Spinal cord (tissue), 10 donors: Measurements from ENCODE around the gene MTHFD1L. TPM values are rescaled to one million over a fixed set of nuclear protein-coding genes. Genes with fewer than 3 reads are reported as not detected.
A peak's percentile ranks its signal among the peaks of the same experiment; 100 is the strongest.

Experiments used
- DNase-seq, 6 donors: peaks; one replicate each; pipeline versions ENCODE4 v3.0.0 to v3.0.0-alpha.2; 2013 to 2015; ENCODE audit warnings: low spot score in 6 of 6, low read depth in 4 of 6
- H3K27ac ChIP-seq: one replicate; pipeline ENCODE4 v1.5.1; 2013; ENCODE audit warnings: low read depth, low read length, control low read depth
- H3K27me3 ChIP-seq: one replicate; pipeline ENCODE4 v1.6.1; 2013; ENCODE audit warnings: low read length; ENCODE audit not compliant: control insufficient read depth, insufficient read depth
- H3K36me3 ChIP-seq: one replicate; pipeline ENCODE4 v1.6.1; 2013; ENCODE audit warnings: low read length; ENCODE audit not compliant: control insufficient read depth, insufficient read depth
- H3K4me1 ChIP-seq: one replicate; pipeline ENCODE4 v1.6.1; 2013; ENCODE audit warnings: low read length; ENCODE audit not compliant: control insufficient read depth, insufficient read depth
- H3K4me3 ChIP-seq: one replicate; pipeline ENCODE4 v1.5.1; 2013; ENCODE audit warnings: low read depth, low read length, control low read depth
- H3K9me3 ChIP-seq: one replicate; pipeline ENCODE4 v1.6.1; 2013; ENCODE audit warnings: low read length; ENCODE audit not compliant: control insufficient read depth, insufficient read depth
- WGBS: methylation state at CpG from one replicate; pipeline ENCODE4 v1.1.5; 2013; ENCODE audit warnings: missing lambda C conversion rate; ENCODE audit not compliant: insufficient coverage; 5-methylcytosine and 5-hydroxymethylcytosine counted together
- polyA plus RNA-seq, 2 donors: library from polyadenylated mRNA; unstranded; fragments of 120-200 nt; gene quantifications; one replicate each; pipeline ENCODE4 v1.2.1, GENCODE V29; 2013; ENCODE audit not compliant: insufficient read length in 2 of 2
- total RNA-seq, 2 donors: library from RNA; depleted of rRNA in 1 of 2; stranded (reverse); fragments of 120-200 nt in 1 of 2; fragments of >200 nt in 1 of 2; gene quantifications; one replicate each; pipeline versions ENCODE4 v1.2.3 to v1.2.4, GENCODE V29; 2013 to 2014
- donor health status: healthy.

Gene MTHFD1L
- total and polyA plus RNA-seq, 4 donors = 15.0 to 21.6 (median 17.8) TPM

GRCh38 chr6:150925976-150926375 lies 60.5 kb downstream of the MTHFD1L start:
- peaks cover 8% of the 10 kb centered on the region for H3K36me3 ChIP-seq
- H3K9me3 ChIP-seq = no peaks in the 10 kb centered on the region
- H3K27me3 ChIP-seq = no peaks in the 10 kb centered on the region
- H3K27ac ChIP-seq = no peak overlapping the region
- H3K4me1 ChIP-seq = no peaks in the 10 kb centered on the region
- 94% methylated on average over 2 of the region's 7 CpGs for WGBS
- H3K4me3 ChIP-seq = no peak overlapping the region
- DNase-seq = no peak

- Histone ChIP-seq H3K4me3 (no peak overlapping the region), H3K4me1 (no peaks in the 10 kb centered on the region), H3K36me3 (peaks cover 5% of the 10 kb centered on the region), H3K27ac (no peak overlapping the region), H3K27me3 (no peaks in the 10 kb centered on the region), H3K9me3 (no peaks in the 10 kb centered on the region)
- WGBS = no CpG with 5 or more reads among the region's 3 CpGs
- no peak for DNase-seq
Observed at GRCh38 chr6:150928882-150929281, 63.4 kb downstream of the MTHFD1L start.

- Histone ChIP-seq H3K9me3 (no peaks in the 10 kb centered on the region), H3K27me3 (no peaks in the 10 kb centered on the region), H3K27ac (no peak overlapping the region), H3K4me1 (no peaks in the 10 kb centered on the region), H3K4me3 (no peak overlapping the region), H3K36me3 (peaks cover 3% of the 10 kb centered on the region)
- no peak for DNase-seq
- no CpG with 5 or more reads among the region's 2 CpGs for WGBS
Observed at GRCh38 chr6:150929416-150929815, 63.9 kb downstream of the MTHFD1L start.

GRCh38 chr6:150930841-150931240 lies 65.3 kb downstream of the MTHFD1L start:
- no CpG with 5 or more reads among the region's 1 CpG for WGBS
- Histone ChIP-seq H3K27me3 (no peaks in the 10 kb centered on the region), H3K4me1 (no peaks in the 10 kb centered on the region), H3K27ac (no peak overlapping the region), H3K9me3 (no peaks in the 10 kb centered on the region), H3K4me3 (no peak overlapping the region), H3K36me3 (no peaks in the 10 kb centered on the region)
- DNase-seq = no peak

GRCh38 chr6:150931405-150931804 lies 65.9 kb downstream of the MTHFD1L start:
- H3K27me3 ChIP-seq = no peaks in the 10 kb centered on the region
- no peak for DNase-seq
- no peaks in the 10 kb centered on the region for H3K9me3 ChIP-seq
- no peaks in the 10 kb centered on the region for H3K36me3 ChIP-seq
- no peaks in the 10 kb centered on the region for H3K4me1 ChIP-seq
- no CpG with 5 or more reads among the region's 1 CpG for WGBS
- no peak overlapping the region for H3K4me3 ChIP-seq
- no peak overlapping the region for H3K27ac ChIP-seq

- 100% methylated on average over 1 of the region's 3 CpGs for WGBS
- Histone ChIP-seq H3K27me3 (no peaks in the 10 kb centered on the region), H3K9me3 (no peaks in the 10 kb centered on the region), H3K4me3 (no peak overlapping the region), H3K4me1 (no peaks in the 10 kb centered on the region), H3K27ac (no peak overlapping the region), H3K36me3 (peaks cover 7% of the 10 kb centered on the region)
- peak in 1 of 6 donors; percentile 23 for DNase-seq
Observed at GRCh38 chr6:150932996-150933395, 67.5 kb downstream of the MTHFD1L start.

- Histone ChIP-seq H3K27ac (no peak overlapping the region), H3K36me3 (peaks cover 7% of the 10 kb centered on the region), H3K4me3 (no peak overlapping the region), H3K9me3 (no peaks in the 10 kb centered on the region), H3K27me3 (no peaks in the 10 kb centered on the region), H3K4me1 (no peaks in the 10 kb centered on the region)
- 83% methylated on average over 2 of the region's 4 CpGs for WGBS
- no peak for DNase-seq
Observed at GRCh38 chr6:150934380-150934779, 68.9 kb downstream of the MTHFD1L start.

- no CpG with 5 or more reads among the region's 2 CpGs for WGBS
- Histone ChIP-seq H3K9me3 (no peaks in the 10 kb centered on the region), H3K4me3 (no peak overlapping the region), H3K36me3 (peaks cover 9% of the 10 kb centered on the region), H3K27ac (no peak overlapping the region), H3K4me1 (peaks cover 2% of the 10 kb centered on the region), H3K27me3 (no peaks in the 10 kb centered on the region)
- no peak for DNase-seq
Observed at GRCh38 chr6:150936021-150936555, 70.6 kb downstream of the MTHFD1L start.

GRCh38 chr6:150937132-150937906 lies 71.8 kb downstream of the MTHFD1L start:
- H3K36me3 ChIP-seq = peaks cover 13% of the 10 kb centered on the region
- peaks cover 3% of the 10 kb centered on the region for H3K4me1 ChIP-seq
- H3K4me3 ChIP-seq = no peak overlapping the region
- no peaks in the 10 kb centered on the region for H3K27me3 ChIP-seq
- no peak for DNase-seq
- WGBS = 89% methylated on average over 15 of the region's 26 CpGs
- H3K27ac ChIP-seq = no peak overlapping the region
- H3K9me3 ChIP-seq = no peaks in the 10 kb centered on the region

GRCh38 chr6:150939399-150939798 lies 73.9 kb downstream of the MTHFD1L start:
- no peak overlapping the region for H3K27ac ChIP-seq
- H3K9me3 ChIP-seq = no peaks in the 10 kb centered on the region
- no peak for DNase-seq
- peaks cover 13% of the 10 kb centered on the region for H3K36me3 ChIP-seq
- peaks cover 3% of the 10 kb centered on the region for H3K4me1 ChIP-seq
- no peaks in the 10 kb centered on the region for H3K27me3 ChIP-seq
- H3K4me3 ChIP-seq = no peak overlapping the region
- 97% methylated on average over 4 of the region's 5 CpGs for WGBS
